B cell (primary cell): Measurements from ENCODE around the gene NKX6-2.

Experiments
- EZH2 ChIP-seq: IDR thresholded peaks from 2 replicates; pipeline ENCODE4 v1.6.1; 2012; ENCODE audit warnings: borderline replicate concordance, low read depth, mild to moderate bottlenecking, moderate library complexity, low read length; ENCODE audit not compliant: insufficient read depth, poor library complexity, severe bottlenecking
- TF ChIP-seq, protein P1 (sequence below): fragments of 200-600 bp; IDR thresholded peaks from one replicate; pipeline ENCODE4 v1.8.0; 2022; ENCODE audit warnings: antibody characterized with exemption, mild to moderate bottlenecking

DNA sequence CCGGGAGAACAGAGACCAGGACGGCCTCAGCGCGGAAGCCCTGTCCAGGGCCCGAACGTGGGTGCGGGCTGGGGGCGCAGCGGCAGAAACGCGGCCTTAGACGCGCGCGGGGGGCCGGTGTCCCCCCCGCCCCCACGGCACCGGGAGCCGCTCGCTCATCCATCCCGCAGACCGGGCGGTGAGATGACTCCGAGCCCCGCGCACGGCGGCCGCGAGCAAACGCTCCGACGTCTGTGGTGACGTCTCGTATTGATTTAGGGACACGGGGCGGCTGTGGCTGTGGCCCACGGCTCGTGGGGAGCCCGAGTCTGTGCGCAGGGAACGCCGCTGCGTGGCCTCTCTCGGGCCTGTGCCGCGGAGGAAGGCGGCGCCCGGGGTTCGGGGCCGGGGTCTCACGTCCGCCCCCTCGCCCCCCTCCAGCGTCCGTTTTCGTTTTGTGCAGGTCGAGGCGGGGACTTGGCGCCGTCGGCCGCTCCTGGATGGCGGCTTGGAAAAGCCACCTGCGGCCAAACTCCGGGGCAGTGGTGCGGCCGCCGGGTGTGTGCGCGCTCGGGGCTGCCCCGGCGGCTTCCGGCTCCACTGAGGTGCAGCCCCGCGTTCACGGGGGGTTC is 1.0 kb upstream of the NKX6-2 start:
- TF ChIP-seq, protein P1, sequence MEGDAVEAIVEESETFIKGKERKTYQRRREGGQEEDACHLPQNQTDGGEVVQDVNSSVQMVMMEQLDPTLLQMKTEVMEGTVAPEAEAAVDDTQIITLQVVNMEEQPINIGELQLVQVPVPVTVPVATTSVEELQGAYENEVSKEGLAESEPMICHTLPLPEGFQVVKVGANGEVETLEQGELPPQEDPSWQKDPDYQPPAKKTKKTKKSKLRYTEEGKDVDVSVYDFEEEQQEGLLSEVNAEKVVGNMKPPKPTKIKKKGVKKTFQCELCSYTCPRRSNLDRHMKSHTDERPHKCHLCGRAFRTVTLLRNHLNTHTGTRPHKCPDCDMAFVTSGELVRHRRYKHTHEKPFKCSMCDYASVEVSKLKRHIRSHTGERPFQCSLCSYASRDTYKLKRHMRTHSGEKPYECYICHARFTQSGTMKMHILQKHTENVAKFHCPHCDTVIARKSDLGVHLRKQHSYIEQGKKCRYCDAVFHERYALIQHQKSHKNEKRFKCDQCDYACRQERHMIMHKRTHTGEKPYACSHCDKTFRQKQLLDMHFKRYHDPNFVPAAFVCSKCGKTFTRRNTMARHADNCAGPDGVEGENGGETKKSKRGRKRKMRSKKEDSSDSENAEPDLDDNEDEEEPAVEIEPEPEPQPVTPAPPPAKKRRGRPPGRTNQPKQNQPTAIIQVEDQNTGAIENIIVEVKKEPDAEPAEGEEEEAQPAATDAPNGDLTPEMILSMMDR, result no peak
- no peak for TF ChIP-seq EZH2
